ENCODE measurements around the gene SYCP2.

- TF ChIP-seq CTCF (conservative IDR thresholded peaks at IDR 0.05 in 1 of 2, IDR thresholded peaks at IDR 0.05 in 1 of 2; ENCODE audit: extremely low read depth in 1 of 2, insufficient read depth in 1 of 2, low read depth in 1 of 2, low read length in 2 of 2), result no peak
- no peak for TF ChIP-seq EZH2 (IDR thresholded peaks at IDR 0.05; ENCODE audit: borderline replicate concordance, low read length)
These were observed 105.0 kb downstream of the SYCP2 start for GRCh38 chr20:59828125-59829053.

Data from mammary epithelial cell (primary cell).